ENCODE measurements around the gene BFSP2.

- TF ChIP-seq POLR2AphosphoS5 (IDR thresholded peaks at IDR 0.05; ENCODE audit: low read depth, low read length), result no peak
- no peak for TF ChIP-seq POLR2A (IDR thresholded peaks at IDR 0.05; ENCODE audit: low read depth, low read length)
- TF ChIP-seq SPI1 (IDR thresholded peaks at IDR 0.05; ENCODE audit: low read depth, low read length), result no peak
- no peak for TF ChIP-seq TAF1 (IDR thresholded peaks at IDR 0.05; ENCODE audit: low read depth, low read length)
- TF ChIP-seq PAX5 (IDR thresholded peaks at IDR 0.05; ENCODE audit: insufficient read depth, low read length, severe bottlenecking), result no peak
Measured at GRCh38 chr3:133489466-133490085, 89.7 kb downstream of the BFSP2 start.
